GM23338 (cell line): ENCODE data around the gene EXOC3L2. TPM values are rescaled to one million over a fixed set of nuclear protein-coding genes. Genes with fewer than 3 reads are reported as not detected.

Experiments
- ATAC-seq: fragments of 200-7000 bp; cut with Tn5 transposase; 3 replicates; pipeline ENCODE4 v1.9.1; 2020
- DNase-seq: peaks from one replicate; pipeline ENCODE4 v3.0.0-alpha.2; 2015; ENCODE audit warnings: low spot score
- H2AFZ ChIP-seq: fragments of 200-600 bp; sonication (generic); 2 replicates; pipeline ENCODE4 v1.8.0; 2016; ENCODE audit warnings: antibody characterized with exemption, mild to moderate bottlenecking, moderate library complexity
- H3F3A ChIP-seq: fragments of 200-600 bp; sonication (generic); replicated peaks from 2 replicates; pipeline ENCODE4 v1.8.0; 2017; ENCODE audit warnings: antibody characterized with exemption, mixed run types, low read depth
- H3K27ac ChIP-seq: fragments of 200-600 bp; sonication (generic); 2 replicates; pipeline ENCODE4 v1.6.1; 2016; ENCODE audit warnings: low read depth
- H3K27me3 ChIP-seq: fragments of 200-600 bp; sonication (generic); 2 replicates; pipeline ENCODE4 v1.8.0; 2016; ENCODE audit warnings: mild to moderate bottlenecking, mixed run types, moderate library complexity; ENCODE audit not compliant: insufficient read depth
- H3K36me3 ChIP-seq: fragments of 200-600 bp; sonication (generic); 2 replicates; pipeline ENCODE4 v1.8.0; 2016; ENCODE audit warnings: mild to moderate bottlenecking; ENCODE audit not compliant: insufficient read depth
- H3K4me1 ChIP-seq: fragments of 200-600 bp; sonication (generic); 2 replicates; pipeline ENCODE4 v1.8.0; 2016; ENCODE audit warnings: mild to moderate bottlenecking, moderate library complexity; ENCODE audit not compliant: insufficient read depth
- H3K4me2 ChIP-seq: fragments of 200-600 bp; sonication (generic); 2 replicates; pipeline ENCODE4 v1.7.1; 2017; ENCODE audit warnings: mixed run types
- H3K4me3 ChIP-seq: fragments of 200-600 bp; sonication (generic); 2 replicates; pipeline ENCODE4 v1.6.1; 2016; ENCODE audit warnings: mixed run types
- H3K79me2 ChIP-seq: fragments of 200-600 bp; sonication (generic); replicated peaks from 2 replicates; pipeline ENCODE4 v1.8.0; 2017; ENCODE audit warnings: mild to moderate bottlenecking; ENCODE audit not compliant: insufficient read depth
- H3K9me2 ChIP-seq: fragments of 200-600 bp; sonication (generic); 2 replicates; pipeline ENCODE4 v1.8.0; 2017; ENCODE audit not compliant: insufficient read depth
- H4K20me1 ChIP-seq: fragments of 200-600 bp; sonication (generic); replicated peaks from 2 replicates; pipeline ENCODE4 v1.8.0; 2017; ENCODE audit warnings: mild to moderate bottlenecking; ENCODE audit not compliant: insufficient read depth
- H3K27ac Mint-ChIP-seq: 2 replicates; pipeline ENCODE4 v1.8.0; 2020; ENCODE audit warnings: inconsistent platforms, mild to moderate bottlenecking, moderate library complexity, mixed read lengths
- H3K27me3 Mint-ChIP-seq: 3 replicates; pipeline ENCODE4 v1.8.0; 2022; ENCODE audit warnings: low read depth, mild to moderate bottlenecking, moderate library complexity, mixed read lengths, inconsistent platforms; ENCODE audit not compliant: insufficient read depth, poor library complexity
- H3K36me3 Mint-ChIP-seq: 3 replicates; pipeline ENCODE4 v1.8.0; 2021; ENCODE audit warnings: low read depth, mild to moderate bottlenecking, inconsistent platforms, moderate library complexity, mixed read lengths
- H3K4me1 Mint-ChIP-seq: 3 replicates; pipeline ENCODE4 v1.8.0; 2020; ENCODE audit warnings: mild to moderate bottlenecking, inconsistent platforms, mixed read lengths
- H3K4me3 Mint-ChIP-seq: 3 replicates; pipeline ENCODE4 v1.8.0; 2021; ENCODE audit warnings: moderate library complexity, mild to moderate bottlenecking, inconsistent platforms, mixed read lengths
- H3K9me3 Mint-ChIP-seq: 3 replicates; pipeline ENCODE4 v1.8.0; 2020; ENCODE audit warnings: moderate library complexity, mild to moderate bottlenecking, inconsistent platforms, mixed read lengths
- CREB1 ChIP-seq: fragments of 250-450 bp; sonication (Bioruptor Pico); IDR thresholded peaks from 2 replicates; pipeline ENCODE4 v1.5.0; 2020; ENCODE audit warnings: low read depth, mild to moderate bottlenecking, moderate library complexity
- CTCF ChIP-seq, 2 experiments: fragments of 200-600 bp in 1 of 2; sonication (generic) in 1 of 2; conservative IDR thresholded peaks; 2 replicates each; pipeline versions ENCODE4 v1.5.1 to v1.6.1; 2016 to 2017; ENCODE audit warnings: antibody characterized with exemption in 2 of 2, low read depth in 2 of 2, mild to moderate bottlenecking in 2 of 2, moderate library complexity in 1 of 2
- ETS1 ChIP-seq: IDR thresholded peaks from 2 replicates; pipeline ENCODE4 v1.6.1; 2016; ENCODE audit warnings: antibody characterized with exemption
- EZH2 ChIP-seq: fragments of 200-600 bp; sonication (generic); IDR thresholded peaks from one replicate; pipeline ENCODE4 v1.8.0; 2017; ENCODE audit warnings: antibody characterized with exemption, mild to moderate bottlenecking, low read depth; ENCODE audit not compliant: unreplicated experiment
- EZH2phosphoT487 ChIP-seq: fragments of 200-600 bp; sonication (generic); IDR thresholded peaks from one replicate; pipeline ENCODE4 v1.8.1; 2018; ENCODE audit warnings: antibody characterized with exemption; ENCODE audit not compliant: unreplicated experiment
- JUNB ChIP-seq: IDR thresholded peaks from one replicate; pipeline ENCODE4 v1.6.1; 2016; ENCODE audit warnings: antibody characterized with exemption; ENCODE audit not compliant: unreplicated experiment
- NANOG ChIP-seq: IDR thresholded peaks from 2 replicates; pipeline ENCODE4 v1.6.1; 2016; ENCODE audit warnings: antibody characterized with exemption, borderline replicate concordance
- POLR2AphosphoS5 ChIP-seq: IDR thresholded peaks from 2 replicates; pipeline ENCODE4 v1.6.1; 2016; ENCODE audit warnings: antibody characterized with exemption, low read depth
- REST ChIP-seq: IDR thresholded peaks from one replicate; pipeline ENCODE4 v1.6.1; 2018; ENCODE audit warnings: antibody characterized with exemption; ENCODE audit not compliant: unreplicated experiment
- STAT1 ChIP-seq: IDR thresholded peaks from one replicate; pipeline ENCODE4 v1.6.1; 2016; ENCODE audit warnings: antibody characterized with exemption; ENCODE audit not compliant: unreplicated experiment
- ZNF114 ChIP-seq: fragments of 250-450 bp; sonication (Bioruptor Pico); IDR thresholded peaks from 2 replicates; pipeline ENCODE4 v1.5.0; 2020; ENCODE audit warnings: mild to moderate bottlenecking, moderate library complexity
- ZNF331 ChIP-seq: fragments of 250-450 bp; sonication (Bioruptor Pico); IDR thresholded peaks from 2 replicates; pipeline ENCODE4 v1.5.0; 2020; ENCODE audit warnings: low read depth, mild to moderate bottlenecking, moderate library complexity
- ZNF462 ChIP-seq: fragments of 250-450 bp; sonication (Bioruptor Pico); IDR thresholded peaks from 2 replicates; pipeline ENCODE4 v1.5.0; 2020; ENCODE audit warnings: mild to moderate bottlenecking, moderate library complexity
- polyA plus RNA-seq: library from polyadenylated mRNA; unstranded; fragments of >200 nt; fragmentation: Nextera tagmentation; extraction: Ambion mirVana; gene quantifications from 2 replicates; pipeline ENCODE4 v1.2.1, GENCODE V29; 2016
- total RNA-seq: library from RNA; depleted of rRNA; stranded (reverse); fragments of >200 nt; shearing (Covaris generic); gene quantifications from 2 replicates; pipeline ENCODE4 v1.2.3, GENCODE V29; 2014

EXOC3L2 gene
- total and polyA plus RNA-seq, 2 experiments from 2014 or later, result 2.8 to 3.2 TPM

- no peak for ATAC-seq
- Mint-ChIP-seq H3K36me3 (no peaks in the 10 kb centered on the region; the same call in 2 of the 3 replicates), H3K4me1 (peaks cover 10% of the 10 kb centered on the region), H3K4me3 (no peak overlapping the region), H3K9me3 (no peaks in the 10 kb centered on the region), H3K27me3 (peaks cover 12% of the 10 kb centered on the region), H3K27ac (no peak overlapping the region)
- Histone ChIP-seq H3K4me1 (0 out of 2 replicates have a peak, but pooled peaks cover 4% of the 10 kb centered on the region), H3K36me3 (no peaks in the 10 kb centered on the region), H3K79me2 (no peaks in the 10 kb centered on the region; the same call in 1 of the 2 replicates), H3K4me3 (no peak overlapping the region), H2AFZ (no peak overlapping the region), H3K9me2 (no peaks in the 10 kb centered on the region), H3K4me2 (no peak overlapping the region), H4K20me1 (no peaks in the 10 kb centered on the region; the same call in 1 of the 2 replicates), H3K27me3 (no peaks in the 10 kb centered on the region), H3K27ac (no peak overlapping the region), H3F3A (no peaks in the 10 kb centered on the region; the same call in 1 of the 2 replicates)
- DNase-seq, result no peak
- TF ChIP-seq EZH2phosphoT487 (no peak), NANOG (no peak), ETS1 (no peak), EZH2 (no peak), STAT1 (no peak), JUNB (no peak), ZNF331 (CRISPR knock-in tag) (no peak), CREB1 (CRISPR knock-in tag) (no peak), POLR2AphosphoS5 (no peak), ZNF462 (CRISPR knock-in tag) (no peak), CTCF (conservative IDR thresholded peaks at IDR 0.05; ENCODE audit: low read depth in 2 of 2) (no peak), ZNF114 (CRISPR knock-in tag) (no peak), REST (no peak)
These were observed 76.3 kb downstream of the EXOC3L2 start for GRCh38 chr19:45168767-45169351.
